Psoas muscle (tissue), 8 donors: ENCODE measurements around the gene RPL12. TPM values are rescaled to one million over a fixed set of nuclear protein-coding genes. Genes with fewer than 3 reads are reported as not detected.

Experiments
- ATAC-seq, 4 donors: fragments of 200-7000 bp; cut with Tn5 transposase; one replicate each; pipeline ENCODE4 v1.9.1; 2020; ENCODE audit warnings: moderate library complexity in 3 of 4, mild to moderate bottlenecking in 2 of 4
- DNase-seq, 2 donors: peaks; one replicate each; pipeline ENCODE4 v3.0.0-alpha.2; 2020
- H3K27ac ChIP-seq: fragments of 200-600 bp; one replicate; pipeline ENCODE4 v1.8.0; 2022
- H3K27me3 ChIP-seq, 3 donors: fragments of 200-600 bp in 1 of 3; one replicate each; pipeline versions ENCODE4 v1.6.1 to v1.8.0; 2013 to 2022; ENCODE audit warnings: low read length in 2 of 3, mild to moderate bottlenecking in 2 of 3, moderate library complexity in 1 of 3; ENCODE audit not compliant: insufficient read depth in 3 of 3
- H3K36me3 ChIP-seq, 2 donors: fragments of 200-600 bp in 1 of 2; one replicate each; pipeline versions ENCODE4 v1.6.1 to v1.8.0; 2013 to 2022; ENCODE audit warnings: low read depth in 1 of 2, mild to moderate bottlenecking in 1 of 2, moderate library complexity in 1 of 2; ENCODE audit not compliant: insufficient read depth in 1 of 2
- H3K4me1 ChIP-seq: fragments of 200-600 bp; one replicate; pipeline ENCODE4 v1.8.0; 2022
- H3K4me3 ChIP-seq: fragments of 200-600 bp; one replicate; pipeline ENCODE4 v1.8.0; 2022; ENCODE audit warnings: mild to moderate bottlenecking
- H3K9me3 ChIP-seq: fragments of 200-600 bp; one replicate; pipeline ENCODE4 v1.8.0; 2022
- CTCF ChIP-seq: fragments of 200-600 bp; IDR thresholded peaks from one replicate; pipeline ENCODE4 v1.8.0; 2022; ENCODE audit warnings: antibody characterized with exemption
- WGBS, 3 donors: extraction: QIAGEN DNeasy Blood & Tissue Kit; methylation state at CpG; one replicate each; pipeline versions ENCODE4 v1.1.6 to v1.1.7; 2013; 5-methylcytosine and 5-hydroxymethylcytosine counted together
- intact Hi-C, 2 donors: fragments of 100-400 bp; cut with DNase I; formaldehyde crosslinking; loops; one replicate each; pipeline versions ENCODE4 v1.11.0 to v1.14.2; 2022
- polyA plus RNA-seq, 3 donors: library from polyadenylated mRNA; stranded (reverse); fragments of 200-250 nt; gene quantifications; one replicate each; pipeline ENCODE4 v1.2.3, GENCODE V29; 2013
- total RNA-seq, 4 donors: library from RNA; stranded (reverse); fragmentation: NEBNext Ultra II Directional in 2 of 4; extraction: Animal tissue kit (Norgen Biotek cat#: 25700) in 2 of 4; gene quantifications; one replicate each; pipeline versions ENCODE4 v1.2.1 to v1.2.4, GENCODE V29; 2021 to 2023
- donor health status: healthy with polysubstance abuse.
- donor health status: DM: no; HTN: no; CAD: no; lungs with moderate emphysema.
- donor health status: Bipolar disorder and iron deficiency.
- donor health status: healthy.
- donor health status: DM: yes; HTN: yes; CAD: no.
- donor health status: DM: no; HTN: no; CAD: no.
- donor health status: DM: no; HTN: no; CAD: no.
- donor health status: DM: yes; HTN: yes; CAD: no.

The RPL12 gene
- total and polyA plus RNA-seq, 7 donors = 748 to 2,317 (median 1,111) TPM

DNA sequence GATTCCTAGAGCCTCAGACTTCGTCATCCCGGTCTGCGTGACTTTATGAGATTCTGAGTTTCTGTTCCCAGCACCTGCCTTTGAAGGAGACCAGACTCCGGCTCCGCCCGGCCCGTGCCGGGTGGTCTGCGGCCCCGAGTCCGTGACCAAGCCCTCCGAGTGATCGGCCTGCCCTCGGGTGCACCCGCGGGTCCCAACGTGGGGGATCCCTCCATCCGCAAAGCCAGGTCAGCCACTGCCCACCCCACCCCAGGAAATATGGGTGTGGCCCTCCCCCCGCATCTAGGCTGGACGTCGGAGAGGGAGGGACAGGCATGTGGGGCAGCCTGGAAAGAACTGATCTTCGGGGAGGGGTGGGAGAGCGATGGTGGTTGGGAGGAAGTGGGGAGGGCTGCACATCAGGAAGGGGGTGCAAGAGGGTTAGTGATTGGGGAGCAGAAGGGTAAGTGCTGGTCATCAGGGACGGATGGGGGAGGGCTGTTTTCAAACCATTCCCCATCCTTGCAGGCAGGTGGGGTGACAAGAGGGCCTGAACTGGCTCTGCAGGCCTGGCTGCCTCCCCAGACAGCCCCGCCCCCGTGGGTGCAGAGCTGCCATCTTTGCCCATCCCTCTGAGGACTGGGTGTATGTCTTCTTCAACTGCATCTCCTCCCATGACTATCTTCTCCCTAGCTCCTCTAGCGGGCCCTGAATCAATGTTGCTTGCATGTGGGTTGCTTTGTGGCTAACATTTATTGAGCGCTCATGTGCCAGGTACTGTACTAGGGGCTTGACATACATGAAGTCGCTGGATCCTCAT is 851 bp upstream of the RPL12 start:
- WGBS, 3 donors = 10 to 12% (median 12%) methylated on average over 28 to 29 of the region's 29 CpGs
- intact Hi-C loops = loop anchor here in 1 of 2 donors (2.0 kb wide), 1 partner anchor 27 kb away; the partner anchor contains the start of gene ZNF79
- Histone ChIP-seq H3K9me3 (no peaks in the 10 kb centered on the region), H3K36me3 (peaks cover 2 to 62% of the 10 kb centered on the region in 2 donors), H3K4me1 (peaks cover 43% of the 10 kb centered on the region), H3K27ac (peak overlapping the region; percentile 91), H3K4me3 (peak overlapping the region; percentile 96), H3K27me3 (no peaks in the 10 kb centered on the region)
- TF ChIP-seq CTCF = no peak
- peak; percentile 37 to 71 for DNase-seq
- ATAC-seq = peak; percentile 10 to 35 (median 30)

DNA sequence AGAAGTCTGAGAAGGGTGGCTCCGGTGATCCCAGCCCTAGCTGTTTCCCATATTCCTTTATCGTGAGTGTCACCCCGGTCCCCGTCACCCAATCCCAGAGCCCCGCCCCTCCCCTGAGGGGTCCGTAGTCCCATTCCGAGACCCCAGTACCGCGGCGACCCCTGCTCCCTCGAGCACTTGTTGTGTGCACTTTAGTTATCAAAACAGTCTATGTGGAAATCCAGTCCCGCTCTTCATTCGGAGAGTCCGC is 327 bp upstream of the RPL12 start:
- ATAC-seq = no peak
- no peak for DNase-seq
- 1 to 2% (median 1%) methylated on average over 14 of the region's 14 CpGs for WGBS, 3 donors
- no peaks in the 10 kb centered on the region for H3K9me3 ChIP-seq
- H3K27ac ChIP-seq = peak overlapping the region; percentile 91
- peaks cover 2 to 62% of the 10 kb centered on the region in 2 donors for H3K36me3 ChIP-seq
- peak overlapping the region; percentile 96 for H3K4me3 ChIP-seq
- peaks cover 43% of the 10 kb centered on the region for H3K4me1 ChIP-seq
- TF ChIP-seq CTCF = no peak
- H3K27me3 ChIP-seq = no peaks in the 10 kb centered on the region
- intact Hi-C loops = loop anchor here in 1 of 2 donors (2.0 kb wide), 1 partner anchor 27 kb away; the partner anchor contains the start of gene ZNF79

DNA sequence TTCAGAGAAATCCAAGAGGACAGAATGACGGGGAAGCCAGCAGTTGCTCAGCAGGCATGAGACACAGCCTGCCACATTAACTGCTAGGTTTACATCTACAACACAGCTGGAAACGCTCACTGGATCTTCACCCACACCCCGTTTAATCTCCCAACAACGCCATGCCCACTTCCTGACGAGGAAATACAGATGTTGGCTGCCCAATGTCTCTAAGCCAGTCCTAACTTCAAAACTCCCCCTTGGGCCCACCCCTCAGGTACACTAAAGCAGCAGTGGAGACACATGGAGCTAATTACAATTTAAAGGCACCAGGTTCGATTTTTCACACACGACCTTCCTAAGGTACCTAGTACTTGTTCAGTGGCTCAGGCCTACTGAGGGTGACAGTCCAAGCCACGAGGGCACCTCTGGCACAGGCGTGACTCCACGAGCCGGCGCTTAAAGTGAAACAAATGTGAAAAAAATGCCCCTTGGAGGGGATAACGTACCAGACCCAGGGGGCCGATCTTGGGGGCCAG is 904 bp downstream of the RPL12 start:
- intact Hi-C loops = loop anchor here in 1 of 2 donors (2.0 kb wide), 1 partner anchor 26 kb away; the partner anchor contains the start of gene ZNF79
- 5 to 8% (median 5%) methylated on average over 14 of the region's 14 CpGs for WGBS, 3 donors
- peak overlapping the region; percentile 91 for H3K27ac ChIP-seq
- H3K27me3 ChIP-seq = no peaks in the 10 kb centered on the region
- peaks cover 2 to 62% of the 10 kb centered on the region in 2 donors for H3K36me3 ChIP-seq
- no peak for TF ChIP-seq CTCF
- DNase-seq (peak in 1 of 2 donors; percentile 36), ATAC-seq (peak; percentile 14 to 27 (median 18))
- peaks cover 39% of the 10 kb centered on the region for H3K4me1 ChIP-seq
- H3K4me3 ChIP-seq = peak overlapping the region; percentile 96
- no peaks in the 10 kb centered on the region for H3K9me3 ChIP-seq

- Histone ChIP-seq H3K4me3 (peak overlapping the region; percentile 96), H3K36me3 (peaks cover 2 to 62% of the 10 kb centered on the region in 2 donors), H3K27ac (peak overlapping the region; percentile 91), H3K27me3 (no peaks in the 10 kb centered on the region), H3K9me3 (peaks cover 3% of the 10 kb centered on the region), H3K4me1 (peaks cover 34% of the 10 kb centered on the region)
- intact Hi-C loops = no loop called here
- DNase-seq (no peak), ATAC-seq (no peak)
- 53 to 61% (median 55%) methylated on average over 5 of the region's 5 CpGs for WGBS, 3 donors
- no peak for TF ChIP-seq CTCF
Observed at GRCh38 chr9:127449332-127449966, 1.8 kb downstream of the RPL12 start.
